ENCODE results near the gene AVEN. TPM values are rescaled to one million over a fixed set of nuclear protein-coding genes. Genes with fewer than 3 reads are reported as not detected.

AVEN gene
- total RNA-seq, 1 donor from 2014 or later, result 29.5 TPM

GRCh38 chr15:34039790-34040113 is 748 bp upstream of the AVEN start:
- no peak for TF ChIP-seq CTCF (conservative IDR thresholded peaks at IDR 0.05; ENCODE audit: low read depth, low read length)
- no peak for DNase-seq (ENCODE audit: low read depth)
- H3K4me3 ChIP-seq (ENCODE audit: low read depth, low read length), result peak overlapping the region; percentile 92

GRCh38 chr15:34038023-34038870 is 757 bp downstream of the AVEN start:
- DNase-seq (ENCODE audit: low read depth), result no peak

GRCh38 chr15:34031987-34032760 is 6.8 kb downstream of the AVEN start:
- H3K4me3 ChIP-seq (ENCODE audit: low read depth, low read length), result no peak overlapping the region
- TF ChIP-seq CTCF (conservative IDR thresholded peaks at IDR 0.05; ENCODE audit: low read depth, low read length), result no peak
- no peak for DNase-seq (ENCODE audit: low read depth)

More at GRCh38 chr15:34038023-34038870, 757 bp downstream of the AVEN start:
- TF ChIP-seq CTCF (conservative IDR thresholded peaks at IDR 0.05; ENCODE audit: low read depth, low read length), result no peak
- H3K4me3 ChIP-seq (ENCODE audit: low read depth, low read length), result peak overlapping the region; percentile 92

- no peak for DNase-seq (ENCODE audit: low read depth)
- H3K4me3 ChIP-seq (ENCODE audit: low read depth, low read length), result no peak overlapping the region
- no peak for TF ChIP-seq CTCF (conservative IDR thresholded peaks at IDR 0.05; ENCODE audit: low read depth, low read length)
Measured at GRCh38 chr15:34027606-34028005, 11.4 kb downstream of the AVEN start.

GRCh38 chr15:34025252-34025651 is 13.8 kb downstream of the AVEN start:
- DNase-seq (ENCODE audit: low read depth), result no peak
- no peak for TF ChIP-seq CTCF (conservative IDR thresholded peaks at IDR 0.05; ENCODE audit: low read depth, low read length)
- no peak overlapping the region for H3K4me3 ChIP-seq (ENCODE audit: low read depth, low read length)

- no peak for TF ChIP-seq CTCF (conservative IDR thresholded peaks at IDR 0.05; ENCODE audit: low read depth, low read length)
- H3K4me3 ChIP-seq (ENCODE audit: low read depth, low read length), result no peak overlapping the region
- no peak for DNase-seq (ENCODE audit: low read depth)
Measured at GRCh38 chr15:34023907-34024306, 15.1 kb downstream of the AVEN start.

Data from epithelial cell of proximal tubule (primary cell).